NT2/D1 (cell line): ENCODE results near the gene KHDRBS1.

Source experiments
- SUZ12 ChIP-seq: IDR thresholded peaks from 2 replicates; pipeline ENCODE4 v1.6.1; 2011; ENCODE audit not compliant: insufficient read length, insufficient read depth; ENCODE audit errors: extremely low read depth
- YY1 ChIP-seq: IDR thresholded peaks from 2 replicates; pipeline ENCODE4 v1.6.1; 2011; ENCODE audit not compliant: insufficient read length, insufficient read depth
- ZNF274 ChIP-seq: IDR thresholded peaks from 2 replicates; pipeline ENCODE4 v1.6.1; 2011; ENCODE audit warnings: mild to moderate bottlenecking, low read depth, low read length

- TF ChIP-seq SUZ12: no peak
- no peak for TF ChIP-seq YY1
- TF ChIP-seq ZNF274: no peak
Observed at GRCh38 chr1:32001863-32002262, 11.8 kb upstream of the KHDRBS1 start.
